DND-41 (cell line): ENCODE measurements around the gene KCNK17.

Source experiments
- EZH2 ChIP-seq: IDR thresholded peaks from 3 replicates; pipeline ENCODE4 v1.6.1; 2012; ENCODE audit warnings: borderline replicate concordance, low read depth, mild to moderate bottlenecking, moderate library complexity, low read length, inconsistent platforms; ENCODE audit not compliant: severe bottlenecking
- TF ChIP-seq, protein P1 (sequence below): IDR thresholded peaks from 2 replicates; pipeline ENCODE4 v1.5.1; 2012; ENCODE audit warnings: borderline replicate concordance, low read length, moderate library complexity, mild to moderate bottlenecking; ENCODE audit not compliant: poor library complexity, severe bottlenecking; ENCODE audit errors: extremely low read depth

DNA sequence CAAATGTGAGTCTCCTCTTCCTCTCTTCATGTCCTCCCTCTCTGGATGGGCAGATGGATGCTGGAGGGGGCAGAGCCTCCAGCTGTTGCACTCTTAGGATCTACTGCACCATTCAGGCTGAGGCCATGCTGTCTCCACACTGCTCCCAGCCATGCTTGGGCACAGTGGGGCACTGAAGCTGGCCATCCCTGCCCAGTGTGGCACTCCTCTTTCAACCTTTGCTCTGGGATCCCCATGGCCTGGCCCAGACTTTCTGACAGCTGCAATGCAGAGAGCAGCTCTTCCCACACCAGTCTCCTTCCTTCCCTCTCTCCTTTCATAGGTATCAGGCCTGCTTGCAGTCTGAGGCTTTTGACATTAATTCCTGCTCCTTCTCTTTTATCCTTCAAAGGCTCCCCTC is 9.3 kb downstream of the KCNK17 start:
- TF ChIP-seq, protein P1, sequence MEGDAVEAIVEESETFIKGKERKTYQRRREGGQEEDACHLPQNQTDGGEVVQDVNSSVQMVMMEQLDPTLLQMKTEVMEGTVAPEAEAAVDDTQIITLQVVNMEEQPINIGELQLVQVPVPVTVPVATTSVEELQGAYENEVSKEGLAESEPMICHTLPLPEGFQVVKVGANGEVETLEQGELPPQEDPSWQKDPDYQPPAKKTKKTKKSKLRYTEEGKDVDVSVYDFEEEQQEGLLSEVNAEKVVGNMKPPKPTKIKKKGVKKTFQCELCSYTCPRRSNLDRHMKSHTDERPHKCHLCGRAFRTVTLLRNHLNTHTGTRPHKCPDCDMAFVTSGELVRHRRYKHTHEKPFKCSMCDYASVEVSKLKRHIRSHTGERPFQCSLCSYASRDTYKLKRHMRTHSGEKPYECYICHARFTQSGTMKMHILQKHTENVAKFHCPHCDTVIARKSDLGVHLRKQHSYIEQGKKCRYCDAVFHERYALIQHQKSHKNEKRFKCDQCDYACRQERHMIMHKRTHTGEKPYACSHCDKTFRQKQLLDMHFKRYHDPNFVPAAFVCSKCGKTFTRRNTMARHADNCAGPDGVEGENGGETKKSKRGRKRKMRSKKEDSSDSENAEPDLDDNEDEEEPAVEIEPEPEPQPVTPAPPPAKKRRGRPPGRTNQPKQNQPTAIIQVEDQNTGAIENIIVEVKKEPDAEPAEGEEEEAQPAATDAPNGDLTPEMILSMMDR: no peak
- no peak for TF ChIP-seq EZH2
